Activated naive CD8-positive, alpha-beta T cell treated with anti-CD3 and anti-CD28 coated beads, Interleukin-2, amount 10 ng/mL, durations not matched to agents 7 days and 5 days (primary cell): ENCODE data around the gene SLC5A10. TPM values are rescaled to one million over a fixed set of nuclear protein-coding genes. Genes with fewer than 3 reads are reported as not detected.

Experiments used
- ATAC-seq: fragments of 150-1000 bp; cut with Tn5 transposase; one replicate; pipeline ENCODE4 v1.10.0; 2021; ENCODE audit warnings: low read depth, moderate library complexity
- POLR2A ChIA-PET: fragments of 350-600 bp; sonication (Branson Sonifier 250); formaldehyde crosslinking; loops from one replicate; lab custom pipeline; 2021; ENCODE audit warnings: antibody characterized with exemption; lab: Charles Lee
- DNase-seq: peaks from one replicate; pipeline ENCODE4 v3.0.0; 2021
- H3K27ac Mint-ChIP-seq: one replicate; pipeline ENCODE4 v1.8.0; 2022; ENCODE audit warnings: mild to moderate bottlenecking, mixed read lengths
- H3K27me3 Mint-ChIP-seq: one replicate; pipeline ENCODE4 v1.8.0; 2022; ENCODE audit warnings: mild to moderate bottlenecking, moderate library complexity, mixed read lengths
- H3K36me3 Mint-ChIP-seq: one replicate; pipeline ENCODE4 v1.8.0; 2021; ENCODE audit warnings: mild to moderate bottlenecking, mixed read lengths
- H3K4me1 Mint-ChIP-seq: one replicate; pipeline ENCODE4 v1.8.0; 2021; ENCODE audit warnings: mixed read lengths
- H3K4me3 Mint-ChIP-seq: one replicate; pipeline ENCODE4 v1.8.0; 2022; ENCODE audit warnings: mild to moderate bottlenecking, moderate library complexity, mixed read lengths
- H3K9me3 Mint-ChIP-seq: one replicate; pipeline ENCODE4 v1.8.0; 2021; ENCODE audit warnings: mixed read lengths
- total RNA-seq, 2 experiments: library from RNA; stranded (reverse); gene quantifications; one replicate each; pipeline ENCODE4 v1.2.3, GENCODE V29; 2021

SLC5A10 gene
- total RNA-seq, 2 experiments from 2014 or later, result not detected

DNA sequence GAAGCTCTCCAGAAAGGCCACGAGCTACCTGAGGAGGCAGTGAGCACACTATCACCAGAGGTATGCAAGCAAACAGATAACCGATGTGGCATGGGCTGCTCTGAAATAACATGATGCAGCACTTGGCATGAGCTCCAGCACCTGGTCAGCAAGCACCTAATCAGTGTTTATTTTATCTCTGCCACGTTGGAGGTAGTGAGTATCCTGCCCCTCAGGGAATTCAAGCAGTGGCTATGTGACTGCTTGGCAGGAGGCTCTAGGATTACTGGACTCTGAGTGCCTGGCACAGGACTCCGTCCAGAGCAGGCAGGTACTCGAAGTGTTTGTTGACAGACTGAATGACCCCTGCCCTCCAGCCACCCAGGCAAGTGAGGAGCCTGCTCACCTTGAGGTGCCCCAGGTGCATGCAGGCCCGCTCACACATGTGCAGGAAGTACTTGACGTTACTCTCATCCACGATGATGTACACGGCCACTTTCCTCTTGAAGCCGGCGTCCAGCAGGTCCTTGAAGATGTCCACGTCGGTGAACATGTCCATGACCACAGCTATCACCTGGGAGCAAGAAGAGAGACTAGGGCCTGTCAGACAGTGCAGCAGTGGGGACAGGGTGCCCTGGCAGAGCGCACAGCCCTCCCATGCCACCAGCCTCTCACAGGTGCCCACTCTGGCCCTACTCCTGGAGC is 36.0 kb downstream of the SLC5A10 start:
- POLR2A ChIA-PET, result no interaction called here
- Mint-ChIP-seq H3K36me3 (no peaks in the 10 kb centered on the region), H3K27me3 (no peaks in the 10 kb centered on the region), H3K27ac (no peak overlapping the region), H3K4me1 (peaks cover 14% of the 10 kb centered on the region), H3K4me3 (no peak overlapping the region), H3K9me3 (no peaks in the 10 kb centered on the region)
- DNase-seq (no peak), ATAC-seq (no peak)

DNA sequence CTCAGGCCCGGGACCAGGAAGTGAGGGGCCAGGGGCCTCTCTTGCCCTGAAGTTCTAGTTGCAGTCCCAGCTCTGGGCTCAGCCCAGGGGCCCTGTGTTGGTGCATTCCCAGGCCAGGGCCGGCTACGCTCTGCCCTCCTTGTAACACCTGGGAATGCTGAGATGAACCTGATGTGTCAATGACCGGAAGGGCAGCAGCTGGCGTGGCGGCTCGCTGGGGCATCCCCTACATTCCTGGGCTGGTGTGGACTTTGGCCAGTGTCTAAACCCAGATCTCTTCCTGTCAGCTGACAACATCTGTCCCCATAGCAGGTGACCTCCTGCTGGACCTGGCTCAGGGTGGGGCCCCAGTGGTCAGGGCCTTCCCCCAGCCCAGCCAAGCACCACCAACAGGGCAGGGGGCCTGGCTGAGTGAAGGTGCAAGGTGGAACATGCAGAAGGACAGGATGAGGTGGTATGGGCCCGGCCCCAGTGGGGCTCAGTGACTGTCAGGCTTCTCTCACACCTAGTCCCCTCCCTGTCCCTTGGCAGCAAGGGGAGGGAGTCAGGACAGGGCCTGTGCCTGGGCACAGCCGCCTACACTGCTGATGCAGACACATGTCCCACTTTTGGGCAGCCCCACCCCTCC is 36.7 kb downstream of the SLC5A10 start:
- no peaks in the 10 kb centered on the region for H3K9me3 Mint-ChIP-seq
- no peak overlapping the region for H3K4me3 Mint-ChIP-seq
- DNase-seq, result no peak
- H3K36me3 Mint-ChIP-seq, result no peaks in the 10 kb centered on the region
- H3K4me1 Mint-ChIP-seq, result peaks cover 18% of the 10 kb centered on the region
- no peaks in the 10 kb centered on the region for H3K27me3 Mint-ChIP-seq
- POLR2A ChIA-PET, result no interaction called here
- no peak for ATAC-seq
- no peak overlapping the region for H3K27ac Mint-ChIP-seq

DNA sequence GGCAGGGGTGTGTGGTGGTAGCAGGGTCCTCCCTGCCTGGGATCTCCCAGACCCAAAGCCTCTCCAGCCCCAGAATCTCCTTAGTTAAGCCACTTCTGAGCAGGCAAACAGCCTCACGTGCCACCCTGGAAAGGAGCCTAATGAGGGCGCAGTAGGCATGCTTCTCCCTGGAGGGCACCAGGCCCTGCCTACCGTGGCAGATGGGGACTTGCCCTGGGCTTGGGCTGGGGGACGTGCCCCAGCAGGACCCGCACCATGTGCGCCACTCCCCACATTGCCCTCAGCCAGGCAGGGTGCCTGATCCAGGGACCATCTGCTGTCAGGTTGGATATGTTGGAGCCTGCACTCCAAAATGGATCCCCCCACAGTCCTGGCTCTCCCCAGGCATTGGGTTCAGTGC is 38.4 kb downstream of the SLC5A10 start:
- Mint-ChIP-seq H3K36me3 (peaks cover 4% of the 10 kb centered on the region), H3K9me3 (peaks cover 3% of the 10 kb centered on the region), H3K4me3 (no peak overlapping the region), H3K4me1 (peaks cover 18% of the 10 kb centered on the region), H3K27me3 (no peaks in the 10 kb centered on the region), H3K27ac (no peak overlapping the region)
- no peak for DNase-seq
- ATAC-seq, result no peak
- POLR2A ChIA-PET, result no interaction called here

DNA sequence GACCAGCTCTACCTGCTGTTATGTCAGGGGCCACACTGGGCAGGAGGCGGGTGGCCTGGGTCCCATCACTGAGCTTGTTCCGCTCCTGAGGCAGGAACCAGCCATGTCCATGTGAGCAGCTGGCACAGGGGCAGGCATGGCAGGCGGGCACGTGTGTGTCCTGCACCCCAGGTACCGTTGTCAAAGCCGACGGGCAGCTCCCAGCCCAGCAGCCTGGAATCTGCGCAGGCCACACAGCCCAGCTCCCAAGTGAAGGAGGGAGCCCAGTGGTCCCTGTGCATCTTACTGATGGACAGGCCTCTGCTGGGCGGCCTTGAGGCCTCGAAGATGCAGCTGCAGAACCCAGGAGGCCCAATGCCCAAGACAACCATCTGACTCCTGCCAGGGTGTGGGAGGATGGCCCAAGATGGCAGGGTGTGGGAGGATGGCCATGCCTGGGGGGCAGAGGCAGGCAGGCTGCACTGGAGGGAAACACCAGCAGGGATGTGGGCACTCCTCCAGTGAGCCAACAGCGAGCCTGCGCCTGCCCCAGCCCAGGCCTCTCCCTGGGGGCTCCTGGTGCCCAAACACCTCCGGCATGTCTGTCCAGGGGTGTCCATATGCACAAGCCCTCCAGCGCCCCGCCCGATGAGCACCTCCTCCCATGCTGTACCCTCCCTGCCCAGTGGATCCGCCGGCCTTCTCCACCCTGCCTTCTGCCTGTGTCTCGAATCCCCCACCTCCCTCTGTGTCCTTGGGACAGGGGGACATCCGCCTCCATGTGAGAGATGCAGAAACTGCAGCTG is 39.8 kb downstream of the SLC5A10 start:
- Mint-ChIP-seq H3K4me3 (no peak overlapping the region), H3K36me3 (peaks cover 9% of the 10 kb centered on the region), H3K27ac (no peak overlapping the region), H3K9me3 (peaks cover 3% of the 10 kb centered on the region), H3K4me1 (peaks cover 18% of the 10 kb centered on the region), H3K27me3 (no peaks in the 10 kb centered on the region)
- DNase-seq, result no peak
- no peak for ATAC-seq
- POLR2A ChIA-PET, result interaction anchor here (1.2 kb wide), 1 partner anchor 11 kb away, joined by 3 read pairs; no protein-coding TSS in a partner anchor

DNA sequence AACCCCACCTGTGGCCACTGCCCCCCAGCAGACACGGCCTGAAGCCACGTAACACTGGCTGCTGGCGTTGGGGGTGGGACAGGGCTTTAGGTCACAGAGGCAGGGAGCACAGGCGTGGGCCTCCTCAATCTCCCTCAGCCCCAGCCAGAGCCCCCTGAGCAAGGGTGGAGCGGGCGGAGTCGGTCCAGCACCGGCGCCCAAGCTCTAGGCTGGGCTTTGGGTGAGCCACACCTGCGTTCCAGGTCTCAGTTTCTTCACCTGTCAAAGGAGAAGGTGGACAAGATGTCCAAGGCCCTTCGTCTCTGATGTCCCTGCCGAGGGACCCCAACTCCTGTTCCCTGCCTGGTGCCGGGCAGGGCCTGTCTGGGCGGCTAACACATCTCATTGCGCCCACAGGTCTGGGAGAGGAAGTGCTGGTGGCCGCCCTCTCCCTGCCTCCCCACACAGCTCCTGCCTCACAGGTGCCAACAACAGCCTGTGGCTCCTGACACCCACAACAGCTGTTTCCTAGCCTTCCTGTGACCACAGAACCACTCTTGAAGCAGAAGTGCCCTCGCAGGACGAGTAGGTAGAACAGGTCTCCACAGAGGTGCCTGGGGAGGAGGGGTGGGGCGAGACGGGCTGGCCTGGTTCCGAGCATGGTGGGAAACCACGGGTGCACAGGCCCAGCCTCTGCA is 40.6 kb downstream of the SLC5A10 start:
- Mint-ChIP-seq H3K27ac (no peak overlapping the region), H3K27me3 (no peaks in the 10 kb centered on the region), H3K36me3 (peaks cover 10% of the 10 kb centered on the region), H3K4me3 (peak overlapping the region; percentile 23), H3K9me3 (peaks cover 3% of the 10 kb centered on the region), H3K4me1 (peaks cover 12% of the 10 kb centered on the region)
- ATAC-seq, result peak; percentile 59
- POLR2A ChIA-PET, result no interaction called here
- DNase-seq, result no peak

DNA sequence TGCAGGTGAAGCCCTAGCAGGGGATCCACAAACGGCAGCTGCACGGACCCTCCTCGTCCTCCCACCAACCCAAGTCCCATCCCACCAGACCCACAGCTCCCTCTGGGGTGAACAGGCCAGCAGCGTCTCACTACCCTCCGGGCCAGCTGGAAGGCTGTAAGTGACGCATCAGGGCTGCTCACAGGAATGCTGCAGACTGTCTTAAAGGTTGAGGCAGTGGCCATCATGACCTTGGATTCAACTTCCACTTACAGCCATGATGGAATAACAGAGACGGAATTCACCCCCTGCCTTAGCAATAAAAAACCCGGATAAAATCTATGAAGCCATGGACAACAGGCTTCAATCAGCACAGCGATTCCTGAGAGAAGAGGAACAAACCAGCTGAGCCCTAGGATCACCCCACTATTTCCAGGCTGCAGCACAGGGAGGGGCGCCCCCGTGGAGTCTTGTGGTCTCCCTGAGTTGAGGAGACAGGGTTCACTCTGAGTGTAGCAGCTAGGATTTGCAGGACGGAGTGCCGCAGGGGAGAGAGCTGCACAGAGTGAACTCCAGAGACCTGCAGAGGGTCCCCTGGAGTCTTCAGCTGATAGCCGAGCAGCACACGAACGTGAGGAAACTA is 42.1 kb downstream of the SLC5A10 start:
- peaks cover 12% of the 10 kb centered on the region for H3K4me1 Mint-ChIP-seq
- H3K27ac Mint-ChIP-seq, result no peak overlapping the region
- DNase-seq (no peak), ATAC-seq (no peak)
- H3K27me3 Mint-ChIP-seq, result no peaks in the 10 kb centered on the region
- H3K9me3 Mint-ChIP-seq, result peaks cover 3% of the 10 kb centered on the region
- H3K36me3 Mint-ChIP-seq, result peaks cover 10% of the 10 kb centered on the region
- no peak overlapping the region for H3K4me3 Mint-ChIP-seq
- POLR2A ChIA-PET, result no interaction called here

DNA sequence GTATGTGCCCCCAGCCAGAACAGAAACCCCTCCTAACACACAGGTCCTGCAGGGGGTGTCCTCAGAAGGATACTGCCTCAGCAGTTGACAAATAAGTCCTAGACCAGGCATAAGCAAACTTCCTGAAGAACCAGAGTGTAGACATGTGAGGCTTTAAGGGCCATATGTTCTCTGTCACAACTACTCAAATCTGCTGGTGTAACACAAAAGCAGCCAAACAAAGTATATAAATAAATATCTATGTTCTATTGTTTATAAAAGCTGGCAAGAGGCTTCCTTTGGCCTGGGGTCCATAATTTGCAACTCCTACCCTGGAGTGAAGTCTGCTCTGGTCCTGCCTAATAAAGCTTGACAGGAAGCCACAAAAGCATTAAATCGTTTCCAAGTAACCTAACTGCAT is 42.7 kb downstream of the SLC5A10 start:
- DNase-seq (no peak), ATAC-seq (no peak)
- Mint-ChIP-seq H3K36me3 (peaks cover 10% of the 10 kb centered on the region), H3K4me1 (peaks cover 12% of the 10 kb centered on the region), H3K27ac (no peak overlapping the region), H3K27me3 (no peaks in the 10 kb centered on the region), H3K4me3 (no peak overlapping the region), H3K9me3 (peaks cover 3% of the 10 kb centered on the region)
- POLR2A ChIA-PET, result no interaction called here

DNA sequence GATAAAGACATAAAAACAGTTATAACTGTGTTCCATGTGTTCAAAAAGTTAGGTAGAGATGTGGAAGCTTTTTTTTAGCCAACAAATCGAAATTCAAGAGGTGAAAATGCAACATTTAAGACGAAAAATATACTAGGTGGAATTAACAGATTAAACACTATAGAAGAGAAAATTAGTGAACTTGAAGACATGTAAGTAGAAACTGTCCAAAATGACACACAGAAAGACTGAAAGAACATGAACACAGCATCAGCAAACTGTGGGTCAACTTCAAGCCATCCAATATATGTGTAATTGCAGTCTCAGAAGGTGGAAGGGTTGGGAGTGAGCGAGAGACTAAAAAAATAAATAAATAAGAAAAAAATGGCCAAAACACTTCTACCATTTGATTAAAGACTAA is 43.3 kb downstream of the SLC5A10 start:
- Mint-ChIP-seq H3K4me1 (peaks cover 12% of the 10 kb centered on the region), H3K36me3 (peaks cover 10% of the 10 kb centered on the region), H3K4me3 (no peak overlapping the region), H3K27me3 (no peaks in the 10 kb centered on the region), H3K27ac (no peak overlapping the region), H3K9me3 (peaks cover 3% of the 10 kb centered on the region)
- no peak for DNase-seq
- ATAC-seq, result no peak
- POLR2A ChIA-PET, result no interaction called here

DNA sequence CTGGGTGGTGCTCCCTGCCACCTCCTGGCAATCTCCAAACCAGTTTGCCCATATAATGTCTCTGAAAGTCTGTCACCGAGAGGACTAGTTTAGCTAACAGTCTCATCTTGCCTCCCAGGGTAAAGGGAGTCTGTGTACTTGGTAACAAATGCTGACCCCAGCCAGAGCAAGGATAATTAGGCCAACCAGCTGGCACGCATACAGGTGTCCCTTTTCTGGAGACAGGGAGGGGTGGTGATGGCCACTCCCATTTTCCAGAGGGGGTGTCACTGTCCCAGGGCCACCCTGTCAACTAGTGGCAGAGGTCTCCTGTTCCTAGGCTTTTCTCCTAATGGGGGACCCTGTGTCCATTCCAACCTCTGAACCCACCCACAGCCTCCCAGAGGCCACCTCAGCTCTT is 44.5 kb downstream of the SLC5A10 start:
- ATAC-seq (no peak), DNase-seq (no peak)
- H3K36me3 Mint-ChIP-seq, result peaks cover 10% of the 10 kb centered on the region
- H3K27ac Mint-ChIP-seq, result no peak overlapping the region
- H3K4me1 Mint-ChIP-seq, result peaks cover 12% of the 10 kb centered on the region
- no peak overlapping the region for H3K4me3 Mint-ChIP-seq
- no peaks in the 10 kb centered on the region for H3K27me3 Mint-ChIP-seq
- peaks cover 3% of the 10 kb centered on the region for H3K9me3 Mint-ChIP-seq
- POLR2A ChIA-PET, result interaction anchor here (0.7 kb wide), 1 partner anchor 23 kb away, joined by 3 read pairs; no protein-coding TSS in a partner anchor

DNA sequence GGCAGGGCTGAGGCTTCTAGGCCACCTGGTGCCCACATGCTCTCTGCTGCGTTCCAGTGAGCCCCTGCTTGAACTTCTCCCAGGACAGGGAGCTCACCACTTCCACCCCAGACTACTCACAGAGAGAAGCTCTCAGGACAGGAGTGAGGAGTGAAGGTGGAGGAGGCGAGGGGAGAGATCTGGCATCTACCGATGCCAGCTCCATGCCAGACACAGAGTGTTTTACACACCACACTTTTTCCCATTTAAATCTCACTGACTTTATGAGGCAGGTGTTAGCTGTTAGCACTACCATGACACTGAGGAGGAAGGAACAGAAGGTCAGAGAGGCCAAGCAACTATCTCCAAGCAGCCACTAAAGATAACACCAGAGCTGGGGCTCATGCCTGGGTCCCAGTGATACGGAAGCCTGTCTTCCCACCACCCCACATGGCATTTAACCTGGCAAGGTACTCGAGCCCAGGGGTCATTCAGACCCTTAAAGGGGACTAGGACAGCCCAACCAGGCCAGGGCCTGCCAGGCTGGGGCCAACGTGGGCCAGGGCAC is 45.8 kb downstream of the SLC5A10 start:
- no peak for DNase-seq
- no peak overlapping the region for H3K4me3 Mint-ChIP-seq
- peaks cover 10% of the 10 kb centered on the region for H3K36me3 Mint-ChIP-seq
- no peak overlapping the region for H3K27ac Mint-ChIP-seq
- no peak for ATAC-seq
- H3K9me3 Mint-ChIP-seq, result peaks cover 3% of the 10 kb centered on the region
- H3K4me1 Mint-ChIP-seq, result peaks cover 16% of the 10 kb centered on the region
- POLR2A ChIA-PET, result no interaction called here
- no peaks in the 10 kb centered on the region for H3K27me3 Mint-ChIP-seq

DNA sequence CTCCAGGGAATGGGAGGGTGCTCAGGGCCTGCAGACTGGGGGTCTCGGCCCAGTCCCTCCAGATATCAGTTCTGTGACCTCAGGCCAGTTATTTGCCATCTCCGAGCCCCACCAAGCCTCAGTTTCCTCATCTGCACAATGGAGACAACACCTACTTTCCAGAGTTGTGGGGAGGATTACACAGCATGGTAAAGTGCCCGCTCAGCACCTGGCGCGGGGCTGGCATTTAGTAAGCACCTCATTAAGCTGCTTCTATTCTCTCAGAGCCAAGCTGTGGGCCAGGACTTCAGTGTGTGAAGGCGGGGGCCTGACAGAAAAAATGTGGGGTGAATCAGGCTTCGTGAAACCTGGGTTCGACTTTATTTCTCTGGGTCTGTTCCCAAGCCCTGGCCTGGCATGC is 47.4 kb downstream of the SLC5A10 start:
- Mint-ChIP-seq H3K4me1 (peaks cover 13% of the 10 kb centered on the region), H3K9me3 (peaks cover 3% of the 10 kb centered on the region)
- POLR2A ChIA-PET, result no interaction called here

DNA sequence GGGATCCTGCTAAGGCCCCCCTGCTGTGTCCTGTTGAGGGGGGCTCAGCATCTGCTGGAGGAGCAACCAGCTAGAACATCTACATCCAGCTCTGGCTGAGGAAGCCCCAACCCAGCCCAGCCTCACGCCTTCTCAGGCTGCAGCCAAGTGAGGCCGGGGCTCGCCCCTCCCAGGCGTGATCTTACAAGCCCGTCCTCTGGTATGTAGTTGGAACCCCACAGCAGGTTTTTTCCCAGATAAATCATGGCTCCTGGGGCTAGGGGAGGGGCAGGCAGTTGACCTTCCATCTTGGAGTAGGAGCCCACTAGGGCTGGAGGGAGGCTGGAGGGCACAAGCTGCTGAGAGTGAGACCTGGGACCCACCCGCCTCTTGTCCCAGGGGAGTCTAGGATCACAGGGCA is 47.9 kb downstream of the SLC5A10 start:
- ATAC-seq, result no peak
- POLR2A ChIA-PET, result no interaction called here

More for the DNA sequence above, 47.4 kb downstream of the SLC5A10 start:
- H3K27me3 Mint-ChIP-seq, result no peaks in the 10 kb centered on the region
- ATAC-seq (no peak), DNase-seq (no peak)
- H3K4me3 Mint-ChIP-seq, result no peak overlapping the region
- peaks cover 10% of the 10 kb centered on the region for H3K36me3 Mint-ChIP-seq
- no peak overlapping the region for H3K27ac Mint-ChIP-seq

More for the DNA sequence above, 47.9 kb downstream of the SLC5A10 start:
- Mint-ChIP-seq H3K27me3 (no peaks in the 10 kb centered on the region), H3K36me3 (peaks cover 10% of the 10 kb centered on the region), H3K4me3 (no peak overlapping the region), H3K27ac (no peak overlapping the region), H3K4me1 (peaks cover 13% of the 10 kb centered on the region), H3K9me3 (peaks cover 3% of the 10 kb centered on the region)
- DNase-seq, result no peak
